Measurements from ENCODE around the gene GYG1.
"Not testable (repeated sequence)": the region's sequence is repeated elsewhere in the genome, so short reads cannot be mapped to it uniquely, and the experiment has no call there.

GYG1 gene

GRCh38 chr3:148991219-148992026, at the start of gene GYG1:
TSS of gene GYG1 (plus strand) at chr3:148991540. CDS start at chr3:148991641, 101 bp downstream.
- DNase-seq, result peak; percentile 72

- peak; percentile 79 for DNase-seq
Measured at GRCh38 chr3:148943506-148944205, 47.7 kb upstream of the GYG1 start.

GRCh38 chr3:148945116-148945515, 46.2 kb upstream of the GYG1 start:
- no peak for DNase-seq

GRCh38 chr3:148948913-148949657, 42.3 kb upstream of the GYG1 start:
- DNase-seq, result no peak

GRCh38 chr3:148950806-148951205, 40.5 kb upstream of the GYG1 start:
- no peak for DNase-seq

GRCh38 chr3:148951599-148952361, 39.6 kb upstream of the GYG1 start:
- DNase-seq, result no peak

GRCh38 chr3:148953094-148953493, 38.2 kb upstream of the GYG1 start:
- DNase-seq, result no peak

GRCh38 chr3:148954981-148955380, 36.4 kb upstream of the GYG1 start:
- no peak for DNase-seq

- DNase-seq, result peak; percentile 52
Measured at GRCh38 chr3:148955544-148956346, 35.6 kb upstream of the GYG1 start.

GRCh38 chr3:148957586-148957985, 33.8 kb upstream of the GYG1 start:
- no peak for DNase-seq

- DNase-seq, result no peak
Measured at GRCh38 chr3:148958696-148959095, 32.6 kb upstream of the GYG1 start.

- no peak for DNase-seq
Measured at GRCh38 chr3:148962513-148962912, 28.8 kb upstream of the GYG1 start.

GRCh38 chr3:148964809-148965208, 26.5 kb upstream of the GYG1 start:
- no peak for DNase-seq

GRCh38 chr3:148968321-148968720, 23.0 kb upstream of the GYG1 start:
- no peak for DNase-seq

GRCh38 chr3:148970271-148970670, 21.1 kb upstream of the GYG1 start:
- no peak for DNase-seq

- no peak for DNase-seq
Measured at GRCh38 chr3:148971401-148972163, 19.8 kb upstream of the GYG1 start.

- no peak for DNase-seq
Measured at GRCh38 chr3:148974726-148975125, 16.6 kb upstream of the GYG1 start.

GRCh38 chr3:148975248-148975647, 16.1 kb upstream of the GYG1 start:
- no peak for DNase-seq

GRCh38 chr3:148975696-148976095, 15.6 kb upstream of the GYG1 start:
- DNase-seq, result no peak

- no peak for DNase-seq
Measured at GRCh38 chr3:148981273-148981672, 10.1 kb upstream of the GYG1 start.

GRCh38 chr3:148987551-148987950, 3.8 kb upstream of the GYG1 start:
- DNase-seq, result not testable (repeated sequence)

Data from NCI-H526 treated with DMSO at 0.1 percent for 48 hours (cell line).